Tibial nerve (tissue), 4 donors: Measurements from ENCODE around the gene IRS1. TPM values are rescaled to one million over a fixed set of nuclear protein-coding genes. Genes with fewer than 3 reads are reported as not detected.

Experiments used
- DNase-seq, 2 donors: peaks; one replicate each; pipeline ENCODE4 v3.0.0-alpha.2; 2019; ENCODE audit warnings: low spot score in 2 of 2
- H3K27ac ChIP-seq, 4 donors: fragments of 200-600 bp; sonication (generic) in 3 of 4; one replicate each; pipeline ENCODE4 v1.5.1; 2017 to 2019; ENCODE audit warnings: mild to moderate bottlenecking in 1 of 4
- H3K27me3 ChIP-seq, 2 donors: fragments of 200-600 bp; sonication (generic) in 1 of 2; one replicate each; pipeline versions ENCODE4 v1.5.1 to v1.6.0; 2017 to 2019
- H3K36me3 ChIP-seq, 3 donors: fragments of 200-600 bp; sonication (generic); one replicate each; pipeline ENCODE4 v1.5.1; 2018 to 2019
- H3K4me1 ChIP-seq, 4 donors: fragments of 200-600 bp; sonication (generic) in 3 of 4; one replicate each; pipeline ENCODE4 v1.5.1; 2017 to 2019
- H3K4me3 ChIP-seq, 4 donors: fragments of 200-600 bp; sonication (generic) in 3 of 4; one replicate each; pipeline ENCODE4 v1.5.1; 2017 to 2019; ENCODE audit warnings: mild to moderate bottlenecking in 1 of 4, moderate library complexity in 1 of 4
- H3K9me3 ChIP-seq, 4 donors: fragments of 200-600 bp; sonication (generic) in 3 of 4; one replicate each; pipeline ENCODE4 v1.5.1; 2017 to 2019
- CTCF ChIP-seq, 5 experiments: fragments of 200-600 bp in 3 of 5; fragments of 450-650 bp in 2 of 5; sonication (generic) in 3 of 5; IDR thresholded peaks; one replicate each; pipeline ENCODE4 v1.5.1; 2016 to 2019; ENCODE audit warnings: antibody characterized with exemption in 5 of 5, mild to moderate bottlenecking in 3 of 5, moderate library complexity in 2 of 5
- EP300 ChIP-seq, 2 donors: sonication (generic); formaldehyde crosslinking; IDR thresholded peaks; one replicate each; pipeline ENCODE4 v1.6.1; 2017; ENCODE audit warnings: antibody characterized with exemption in 2 of 2, mild to moderate bottlenecking in 1 of 2
- POLR2A ChIP-seq, 2 donors: fragments of 450-650 bp; IDR thresholded peaks; one replicate each; pipeline ENCODE4 v1.6.1; 2017; ENCODE audit warnings: antibody characterized with exemption in 2 of 2, mild to moderate bottlenecking in 2 of 2, moderate library complexity in 2 of 2
- WGBS, 2 donors: methylation state at CpG; one replicate each; pipeline ENCODE4 v1.1.5; 2018; 5-methylcytosine and 5-hydroxymethylcytosine counted together
- total RNA-seq, 4 donors: library from RNA; depleted of rRNA; stranded (reverse); fragments of >200 nt; gene quantifications; one replicate each; pipeline ENCODE4 v1.1.0, GENCODE V29; 2016

IRS1 gene
- total RNA-seq, 4 donors from 2014 or later, result 9.4 to 11.7 (median 11.2) TPM

GRCh38 chr2:226726546-226726945 lies 73.1 kb downstream of the IRS1 start:
- Histone ChIP-seq H3K27me3 (no peaks in the 10 kb centered on the region), H3K36me3 (no peaks in the 10 kb centered on the region), H3K9me3 (no peaks in the 10 kb centered on the region), H3K4me1 (peaks cover 0 to 34% (median 0%) of the 10 kb centered on the region in 4 donors), H3K4me3 (no peak overlapping the region), H3K27ac (no peak overlapping the region)
- TF ChIP-seq EP300 (IDR thresholded peaks at IDR 0.05), result no peak
- no peak for TF ChIP-seq CTCF (IDR thresholded peaks at IDR 0.05)
- no peak for TF ChIP-seq POLR2A (IDR thresholded peaks at IDR 0.05)
- no peak for DNase-seq
- WGBS, 2 donors, result 92 to 94% methylated on average over 2 of the region's 2 CpGs

- DNase-seq, result no peak
- Histone ChIP-seq H3K27ac (peak overlapping the region in 1 of 4 donors; percentile 51), H3K27me3 (no peaks in the 10 kb centered on the region), H3K36me3 (no peaks in the 10 kb centered on the region), H3K4me3 (no peak overlapping the region), H3K4me1 (peaks cover 0 to 42% (median 0%) of the 10 kb centered on the region in 4 donors), H3K9me3 (no peaks in the 10 kb centered on the region)
- WGBS, 2 donors, result 40 to 41% methylated on average over 10 of the region's 10 CpGs
- TF ChIP-seq POLR2A (IDR thresholded peaks at IDR 0.05) (no peak), CTCF (IDR thresholded peaks at IDR 0.05) (no peak), EP300 (IDR thresholded peaks at IDR 0.05) (no peak)
Measured at GRCh38 chr2:226725126-226725860, 74.3 kb downstream of the IRS1 start.

- H3K9me3 ChIP-seq, result no peaks in the 10 kb centered on the region
- no peaks in the 10 kb centered on the region for H3K27me3 ChIP-seq
- TF ChIP-seq POLR2A (IDR thresholded peaks at IDR 0.05) (no peak), CTCF (IDR thresholded peaks at IDR 0.05) (no peak), EP300 (IDR thresholded peaks at IDR 0.05) (no peak)
- no peaks in the 10 kb centered on the region for H3K36me3 ChIP-seq
- H3K27ac ChIP-seq, result peak overlapping the region in 1 of 4 donors; percentile 12
- no peak overlapping the region for H3K4me3 ChIP-seq
- DNase-seq, result peak; percentile 26 to 58
- WGBS, 2 donors, result 43 to 55% methylated on average over 5 of the region's 5 CpGs
- H3K4me1 ChIP-seq, result peaks cover 0 to 40% (median 0%) of the 10 kb centered on the region in 4 donors
Measured at GRCh38 chr2:226721541-226721940, 78.1 kb downstream of the IRS1 start.

- Histone ChIP-seq H3K36me3 (no peaks in the 10 kb centered on the region), H3K27ac (peak overlapping the region in 1 of 4 donors; percentile 12), H3K4me3 (no peak overlapping the region), H3K9me3 (no peaks in the 10 kb centered on the region), H3K4me1 (peaks cover 0 to 34% (median 0%) of the 10 kb centered on the region in 4 donors), H3K27me3 (no peaks in the 10 kb centered on the region)
- WGBS, 2 donors, result 80 to 82% methylated on average over 5 of the region's 5 CpGs
- TF ChIP-seq CTCF (IDR thresholded peaks at IDR 0.05) (no peak), EP300 (IDR thresholded peaks at IDR 0.05) (no peak), POLR2A (IDR thresholded peaks at IDR 0.05) (no peak)
- no peak for DNase-seq
Measured at GRCh38 chr2:226720948-226721347, 78.7 kb downstream of the IRS1 start.

GRCh38 chr2:226717719-226718118 lies 81.9 kb downstream of the IRS1 start:
- no peaks in the 10 kb centered on the region for H3K27me3 ChIP-seq
- WGBS, 2 donors, result 93 to 97% methylated on average over 1 of the region's 1 CpG
- no peak overlapping the region for H3K4me3 ChIP-seq
- H3K4me1 ChIP-seq, result peaks cover 0 to 8% (median 0%) of the 10 kb centered on the region in 4 donors
- DNase-seq, result no peak
- no peaks in the 10 kb centered on the region for H3K36me3 ChIP-seq
- no peaks in the 10 kb centered on the region for H3K9me3 ChIP-seq
- TF ChIP-seq EP300 (IDR thresholded peaks at IDR 0.05) (no peak), POLR2A (IDR thresholded peaks at IDR 0.05) (no peak), CTCF (IDR thresholded peaks at IDR 0.05) (no peak)
- no peak overlapping the region for H3K27ac ChIP-seq
